Trophoblast cell (in vitro differentiated cells and primary cell): ENCODE data around the gene TPMT.

Source experiments
- DNase-seq, 2 donors: peaks; one replicate each; pipeline ENCODE4 v3.0.0-alpha.2; 2016
- H2AFZ ChIP-seq: 2 replicates; pipeline ENCODE4 v1.6.1; 2013; ENCODE audit warnings: low read length, moderate library complexity, mild to moderate bottlenecking; ENCODE audit not compliant: insufficient read depth, poor library complexity
- H2AK5ac ChIP-seq: 2 replicates; pipeline ENCODE4 v1.6.1; 2013; ENCODE audit warnings: mild to moderate bottlenecking, low read length
- H2BK120ac ChIP-seq: 2 replicates; pipeline ENCODE4 v1.6.1; 2013; ENCODE audit warnings: low read length, mild to moderate bottlenecking, moderate library complexity; ENCODE audit not compliant: insufficient read depth, poor library complexity
- H2BK12ac ChIP-seq: 2 replicates; pipeline ENCODE4 v1.6.1; 2013; ENCODE audit warnings: mild to moderate bottlenecking, low read length, moderate library complexity
- H2BK5ac ChIP-seq: 2 replicates; pipeline ENCODE4 v1.6.1; 2013; ENCODE audit warnings: low read length, low read depth, moderate library complexity, mild to moderate bottlenecking; ENCODE audit not compliant: poor library complexity
- H3K14ac ChIP-seq: 2 replicates; pipeline ENCODE4 v1.6.1; 2013; ENCODE audit warnings: mild to moderate bottlenecking, low read length
- H3K18ac ChIP-seq: 2 replicates; pipeline ENCODE4 v1.6.1; 2013; ENCODE audit warnings: mild to moderate bottlenecking, low read length
- H3K23ac ChIP-seq: 2 replicates; pipeline ENCODE4 v1.6.1; 2013; ENCODE audit warnings: low read length
- H3K27ac ChIP-seq: 2 replicates; pipeline ENCODE4 v1.5.1; 2013; ENCODE audit warnings: low read depth, mild to moderate bottlenecking, inconsistent platforms, low read length, moderate library complexity
- H3K27me3 ChIP-seq: 2 replicates; pipeline ENCODE4 v1.6.1; 2013; ENCODE audit warnings: inconsistent platforms, mild to moderate bottlenecking, low read length, moderate library complexity; ENCODE audit not compliant: insufficient read depth
- H3K36me3 ChIP-seq, 2 experiments: 1 replicate in 1 of 2; 2 replicates in 1 of 2; pipeline ENCODE4 v1.6.1; 2013; ENCODE audit warnings: low read length in 2 of 2, mild to moderate bottlenecking in 2 of 2, moderate library complexity in 1 of 2; ENCODE audit not compliant: insufficient read depth in 2 of 2, control insufficient read depth in 1 of 2
- H3K4ac ChIP-seq: 2 replicates; pipeline ENCODE4 v1.6.1; 2013; ENCODE audit warnings: low read depth, mild to moderate bottlenecking, low read length, moderate library complexity
- H3K4me1 ChIP-seq, 2 experiments: 1 replicate in 1 of 2; 2 replicates in 1 of 2; pipeline ENCODE4 v1.6.1; 2013; ENCODE audit warnings: low read length in 2 of 2, mild to moderate bottlenecking in 2 of 2, moderate library complexity in 1 of 2; ENCODE audit not compliant: insufficient read depth in 2 of 2, control insufficient read depth in 1 of 2
- H3K4me2 ChIP-seq: 2 replicates; pipeline ENCODE4 v1.6.1; 2013; ENCODE audit warnings: inconsistent platforms, mild to moderate bottlenecking, low read length, moderate library complexity
- H3K4me3 ChIP-seq: 2 replicates; pipeline ENCODE4 v1.5.1; 2013; ENCODE audit warnings: mild to moderate bottlenecking, low read depth, low read length, inconsistent platforms
- H3K79me1 ChIP-seq: one replicate; pipeline ENCODE4 v1.6.1; 2013; ENCODE audit warnings: low read length
- H3K79me2 ChIP-seq: 2 replicates; pipeline ENCODE4 v1.6.1; 2013; ENCODE audit warnings: low read length, mild to moderate bottlenecking; ENCODE audit not compliant: control insufficient read depth, insufficient read depth, poor library complexity
- H3K9ac ChIP-seq: 2 replicates; pipeline ENCODE4 v1.6.1; 2013; ENCODE audit warnings: mild to moderate bottlenecking, low read length
- H3K9me3 ChIP-seq: 2 replicates; pipeline ENCODE4 v1.6.1; 2013; ENCODE audit warnings: low read depth, mild to moderate bottlenecking, control low read depth, inconsistent platforms, low read length; ENCODE audit not compliant: insufficient read depth
- H4K12ac ChIP-seq: 2 replicates; pipeline ENCODE4 v1.6.1; 2013; ENCODE audit warnings: low read depth, mild to moderate bottlenecking, low read length, moderate library complexity
- H4K8ac ChIP-seq: 2 replicates; pipeline ENCODE4 v1.6.1; 2013; ENCODE audit warnings: low read depth, mild to moderate bottlenecking, low read length, moderate library complexity
- H4K91ac ChIP-seq: one replicate; pipeline ENCODE4 v1.6.1; 2013; ENCODE audit warnings: low read depth, mild to moderate bottlenecking, low read length, moderate library complexity
- WGBS: extraction: QIAGEN DNeasy Blood & Tissue Kit; methylation state at CpG from one replicate; pipeline ENCODE4 v1.1.7; 2013; ENCODE audit warnings: missing lambda C conversion rate; ENCODE audit not compliant: insufficient read length, insufficient coverage; ENCODE audit errors: extremely low coverage; 5-methylcytosine and 5-hydroxymethylcytosine counted together

The TPMT gene

DNA sequence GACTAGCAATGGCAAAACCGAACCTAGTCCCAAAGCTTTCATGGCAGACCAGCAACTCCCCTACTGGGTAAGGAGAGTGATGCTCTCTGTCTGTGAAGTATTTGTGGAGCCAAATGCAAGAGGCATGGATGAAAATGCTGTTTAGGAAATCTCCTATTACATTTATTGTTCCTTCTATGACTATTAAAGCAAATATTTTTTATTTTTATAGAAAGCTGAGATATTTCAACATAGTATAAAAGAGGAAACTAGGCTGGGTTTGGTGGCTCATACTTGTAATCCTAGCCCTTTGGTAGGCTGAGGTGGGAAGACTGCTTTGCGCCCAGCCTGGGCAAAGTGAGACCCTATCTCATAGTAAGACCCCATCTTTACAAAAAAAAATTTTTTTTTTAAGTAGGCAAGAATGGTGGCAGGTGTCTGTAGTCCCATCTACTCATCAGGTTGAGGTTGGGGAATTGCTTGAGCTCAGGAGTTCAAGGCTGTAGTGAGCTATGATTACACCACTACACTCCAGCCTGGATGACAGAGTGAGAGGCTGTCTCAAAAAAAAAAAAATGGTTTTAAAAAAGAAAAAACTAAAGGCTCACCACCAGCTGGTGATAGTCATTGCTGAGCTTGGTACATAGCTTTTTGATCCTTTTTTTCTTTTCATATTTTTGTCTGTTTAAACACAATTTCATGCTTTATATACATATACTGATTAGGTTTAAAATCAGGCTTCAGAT is 11.6 kb upstream of the TPMT start:
- no peak overlapping the region for H4K91ac ChIP-seq
- no peak overlapping the region for H2BK12ac ChIP-seq
- no peak overlapping the region for H4K8ac ChIP-seq
- H4K12ac ChIP-seq, result no peak overlapping the region
- no peak overlapping the region for H3K9ac ChIP-seq
- DNase-seq, result no peak
- no CpG with 5 or more reads among the region's 2 CpGs for WGBS
- no peaks in the 10 kb centered on the region for H3K4me1 ChIP-seq
- H3K14ac ChIP-seq, result no peak overlapping the region
- no peak overlapping the region for H3K4me2 ChIP-seq
- H2BK120ac ChIP-seq, result no peak overlapping the region
- H3K18ac ChIP-seq, result no peak overlapping the region
- no peak overlapping the region for H2BK5ac ChIP-seq
- H3K4ac ChIP-seq, result no peak overlapping the region
- no peak overlapping the region for H2AK5ac ChIP-seq
- H3K79me1 ChIP-seq, result no peaks in the 10 kb centered on the region
- no peaks in the 10 kb centered on the region for H3K9me3 ChIP-seq
- H3K27me3 ChIP-seq, result no peaks in the 10 kb centered on the region
- H3K23ac ChIP-seq, result no peak overlapping the region
- H3K4me3 ChIP-seq, result no peak overlapping the region
- no peak overlapping the region for H2AFZ ChIP-seq
- H3K79me2 ChIP-seq, result no peaks in the 10 kb centered on the region
- peaks cover 7 to 13% of the 10 kb centered on the region in 2 experiments for H3K36me3 ChIP-seq
- H3K27ac ChIP-seq, result no peak overlapping the region

DNA sequence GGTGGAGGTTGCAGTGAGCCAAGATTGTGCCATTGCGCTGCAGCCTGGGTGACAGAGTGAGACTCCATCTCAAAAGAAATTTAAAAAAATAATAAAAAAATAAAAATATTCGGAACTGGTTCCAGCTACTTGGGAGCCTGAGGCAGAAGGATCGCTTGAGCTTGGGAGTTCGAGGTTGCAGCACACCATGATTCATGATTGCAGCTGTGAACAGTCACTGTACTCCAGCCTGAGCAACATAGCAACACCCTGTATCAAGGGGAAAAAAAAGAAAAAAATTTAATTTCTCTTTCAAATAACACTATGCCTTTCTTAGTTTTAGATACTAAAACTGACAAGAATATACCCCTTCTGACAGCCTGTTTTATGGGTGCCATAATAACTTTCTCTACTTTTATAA is 10.9 kb upstream of the TPMT start:
- H4K8ac ChIP-seq, result no peak overlapping the region
- no peak overlapping the region for H3K9ac ChIP-seq
- no peak overlapping the region for H3K4me3 ChIP-seq
- H3K18ac ChIP-seq, result no peak overlapping the region
- H3K14ac ChIP-seq, result no peak overlapping the region
- H3K27ac ChIP-seq, result no peak overlapping the region
- H2AFZ ChIP-seq, result no peak overlapping the region
- no peak overlapping the region for H4K91ac ChIP-seq
- no CpG with 5 or more reads among the region's 4 CpGs for WGBS
- no peak overlapping the region for H4K12ac ChIP-seq
- peaks cover 7 to 14% of the 10 kb centered on the region in 2 experiments for H3K36me3 ChIP-seq
- no peaks in the 10 kb centered on the region for H3K79me2 ChIP-seq
- no peak overlapping the region for H2AK5ac ChIP-seq
- H3K4me1 ChIP-seq, result no peaks in the 10 kb centered on the region
- no peaks in the 10 kb centered on the region for H3K27me3 ChIP-seq
- DNase-seq, result no peak
- no peak overlapping the region for H3K4me2 ChIP-seq
- no peak overlapping the region for H3K23ac ChIP-seq
- no peak overlapping the region for H2BK5ac ChIP-seq
- H3K4ac ChIP-seq, result no peak overlapping the region
- no peak overlapping the region for H2BK12ac ChIP-seq
- H2BK120ac ChIP-seq, result no peak overlapping the region
- no peaks in the 10 kb centered on the region for H3K79me1 ChIP-seq
- H3K9me3 ChIP-seq, result no peaks in the 10 kb centered on the region

- no peak overlapping the region for H2BK5ac ChIP-seq
- H3K4ac ChIP-seq, result no peak overlapping the region
- no peak overlapping the region for H2AFZ ChIP-seq
- H3K4me2 ChIP-seq, result no peak overlapping the region
- H3K4me3 ChIP-seq, result no peak overlapping the region
- no peaks in the 10 kb centered on the region for H3K27me3 ChIP-seq
- no peaks in the 10 kb centered on the region for H3K79me2 ChIP-seq
- H3K9me3 ChIP-seq, result no peaks in the 10 kb centered on the region
- WGBS, result no CpG with 5 or more reads among the region's 2 CpGs
- H3K79me1 ChIP-seq, result no peaks in the 10 kb centered on the region
- H4K12ac ChIP-seq, result no peak overlapping the region
- H3K36me3 ChIP-seq, result peaks cover 2 to 12% of the 10 kb centered on the region in 2 experiments
- no peak overlapping the region for H3K23ac ChIP-seq
- H3K9ac ChIP-seq, result no peak overlapping the region
- H3K27ac ChIP-seq, result no peak overlapping the region
- no peaks in the 10 kb centered on the region for H3K4me1 ChIP-seq
- DNase-seq, result no peak
- no peak overlapping the region for H4K8ac ChIP-seq
- no peak overlapping the region for H2AK5ac ChIP-seq
- H2BK12ac ChIP-seq, result no peak overlapping the region
- H3K14ac ChIP-seq, result no peak overlapping the region
- no peak overlapping the region for H4K91ac ChIP-seq
- no peak overlapping the region for H3K18ac ChIP-seq
- no peak overlapping the region for H2BK120ac ChIP-seq
Measured at GRCh38 chr6:18162401-18162800, 7.5 kb upstream of the TPMT start.

GRCh38 chr6:18161431-18161830 is 6.6 kb upstream of the TPMT start:
- Histone ChIP-seq H3K9me3 (no peaks in the 10 kb centered on the region), H3K27ac (no peak overlapping the region), H3K18ac (no peak overlapping the region), H2BK5ac (no peak overlapping the region), H2AK5ac (no peak overlapping the region), H3K14ac (no peak overlapping the region), H3K23ac (no peak overlapping the region), H3K79me2 (no peaks in the 10 kb centered on the region), H2BK120ac (no peak overlapping the region), H3K4me2 (no peak overlapping the region), H3K27me3 (no peaks in the 10 kb centered on the region), H4K91ac (no peak overlapping the region), H3K4ac (no peak overlapping the region), H3K9ac (no peak overlapping the region), H3K36me3 (peaks cover 2 to 10% of the 10 kb centered on the region in 2 experiments), H2AFZ (no peak overlapping the region), H3K4me1 (no peaks in the 10 kb centered on the region), H3K4me3 (no peak overlapping the region), H4K8ac (no peak overlapping the region), H3K79me1 (no peaks in the 10 kb centered on the region), H4K12ac (no peak overlapping the region), H2BK12ac (no peak overlapping the region)
- no CpG with 5 or more reads among the region's 2 CpGs for WGBS
- no peak for DNase-seq
